ENCODE measurements around the gene RNF5.
A peak's percentile ranks its signal among the peaks of the same experiment; 100 is the strongest.
"Not testable (repeated sequence)": the region's sequence is repeated elsewhere in the genome, so short reads cannot be mapped to it uniquely, and the experiment has no call there.

Gene RNF5, protein sequence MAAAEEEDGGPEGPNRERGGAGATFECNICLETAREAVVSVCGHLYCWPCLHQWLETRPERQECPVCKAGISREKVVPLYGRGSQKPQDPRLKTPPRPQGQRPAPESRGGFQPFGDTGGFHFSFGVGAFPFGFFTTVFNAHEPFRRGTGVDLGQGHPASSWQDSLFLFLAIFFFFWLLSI

GRCh38 chr6:32177788-32178546 is at the start of gene RNF5:
Gene RNF5 (plus strand): TSS chr6:32178405. CDS start chr6:32178512, 107 bp downstream.
- peak; percentile 98 for DNase-seq

DNA sequence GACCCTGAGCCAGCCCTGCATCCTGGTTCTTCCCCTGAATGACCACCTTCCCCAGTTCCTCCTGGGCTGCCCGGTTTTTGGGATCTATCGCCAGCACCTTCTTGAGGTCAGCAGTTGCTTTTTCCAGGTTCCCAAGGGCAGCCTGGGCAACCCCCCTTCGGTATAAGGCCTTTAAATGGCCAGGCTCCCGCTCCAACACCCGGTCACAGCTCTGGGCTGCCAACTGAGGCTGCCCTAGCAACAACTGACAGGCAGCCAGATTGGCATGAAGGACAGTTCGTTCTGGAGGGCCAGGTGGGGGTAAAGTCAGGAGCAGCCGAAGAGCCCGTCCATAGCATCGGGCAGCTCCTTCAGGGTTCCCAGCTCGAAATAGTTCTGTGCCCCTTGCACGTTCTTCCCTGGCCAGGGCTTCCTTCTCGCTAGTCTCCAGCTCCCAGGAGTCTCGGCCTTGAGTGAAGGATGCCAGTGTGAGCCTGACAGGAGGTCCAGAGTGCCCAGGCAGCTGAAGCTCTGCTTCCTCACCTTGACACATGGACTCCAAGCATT is 49.4 kb upstream of the RNF5 start:
- no peak for DNase-seq

- no peak for DNase-seq
These were observed 48.7 kb upstream of the RNF5 start for GRCh38 chr6:32129297-32130088.

DNA sequence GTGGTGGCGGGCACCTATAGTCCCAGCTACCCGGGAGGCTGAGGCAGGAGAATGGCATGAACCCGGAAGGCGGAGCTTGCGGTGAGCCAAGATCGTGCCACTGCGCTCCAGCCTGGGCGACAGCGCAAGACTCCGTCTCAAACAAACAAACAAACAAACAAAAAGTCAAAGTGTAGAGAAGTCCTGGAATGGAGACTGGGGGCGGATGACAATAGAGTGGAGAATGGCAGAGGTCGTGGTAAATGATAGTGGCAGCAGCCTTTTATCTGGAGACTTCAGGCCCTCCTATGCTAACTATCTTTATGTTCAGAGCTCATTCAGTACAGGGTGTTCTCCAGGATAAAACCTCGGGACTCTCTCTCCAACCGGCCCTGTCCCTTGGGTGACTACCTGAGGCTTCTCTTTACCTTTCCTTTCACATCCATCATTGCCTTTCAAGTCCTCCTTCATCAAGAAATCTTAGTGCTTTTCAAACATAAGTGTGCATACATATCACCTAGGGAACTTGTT is 46.7 kb upstream of the RNF5 start:
- DNase-seq = no peak

DNA sequence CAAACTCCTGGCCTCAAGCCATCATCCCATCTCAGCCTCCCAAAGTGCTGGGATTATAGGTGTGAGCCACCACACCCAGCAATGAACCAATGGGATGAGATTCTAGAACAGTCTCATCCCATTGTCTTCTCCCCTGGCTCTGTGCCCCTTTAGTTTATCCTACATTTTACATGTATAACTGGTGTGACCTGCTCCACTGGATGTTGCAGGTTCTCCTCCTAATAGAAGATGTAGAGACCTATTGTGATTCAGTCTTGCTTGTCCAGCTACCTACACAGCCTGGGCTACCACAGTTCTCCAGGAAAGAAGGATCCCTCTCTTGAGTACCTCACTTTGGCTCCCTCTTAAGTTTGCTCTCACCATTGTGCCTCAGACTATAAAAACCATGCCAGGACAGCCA is 46.1 kb upstream of the RNF5 start:
- DNase-seq = no peak

GRCh38 chr6:32133786-32134185 is 44.4 kb upstream of the RNF5 start:
- DNase-seq = no peak

GRCh38 chr6:32137454-32137853 is 40.8 kb upstream of the RNF5 start:
- DNase-seq = no peak

GRCh38 chr6:32139590-32139989 is 38.6 kb upstream of the RNF5 start:
- no peak for DNase-seq

- DNase-seq = no peak
These were observed 37.7 kb upstream of the RNF5 start for GRCh38 chr6:32140420-32141046.

- not testable (repeated sequence) for DNase-seq
These were observed 34.0 kb upstream of the RNF5 start for GRCh38 chr6:32144238-32144637.

DNA sequence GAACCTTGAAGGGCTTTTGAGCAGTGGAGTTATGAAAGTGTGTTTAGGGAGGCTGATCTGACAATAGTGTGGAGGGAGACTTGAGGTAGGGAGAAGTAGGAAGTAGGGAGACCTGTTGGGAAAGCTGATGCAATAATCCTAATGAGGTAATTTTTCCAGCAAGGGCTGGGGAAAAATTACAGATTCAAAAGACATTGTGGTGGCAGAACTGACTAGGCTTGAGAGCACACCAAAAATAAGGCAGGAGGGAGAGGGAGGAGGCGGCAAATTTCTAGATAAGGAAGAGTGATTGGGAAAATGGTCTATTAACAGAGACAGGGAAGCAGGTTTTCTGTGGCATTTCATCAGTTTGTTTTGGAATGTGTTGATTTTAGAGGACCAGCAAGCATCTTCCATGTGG is 31.9 kb upstream of the RNF5 start:
- DNase-seq = no peak

DNA sequence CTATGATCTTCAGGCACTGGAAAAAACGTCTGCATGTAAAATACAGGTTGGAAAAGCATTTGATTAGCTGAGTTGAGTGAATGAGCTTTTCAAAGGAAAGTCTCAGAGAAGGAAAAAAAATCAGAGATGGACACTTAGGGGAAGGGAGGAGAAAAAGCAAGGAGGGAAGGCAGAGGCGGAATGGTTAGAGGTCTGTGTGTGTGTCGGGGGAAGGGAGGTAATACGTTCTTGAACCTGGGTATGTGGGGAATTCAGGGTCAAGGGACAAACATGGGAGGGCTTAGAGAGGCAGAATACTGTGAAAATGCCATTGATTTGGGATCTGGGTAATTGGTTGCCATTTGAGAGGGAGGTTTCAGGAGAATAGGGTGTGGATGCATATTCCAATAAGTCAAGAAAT is 31.5 kb upstream of the RNF5 start:
- DNase-seq = no peak

- DNase-seq = no peak
These were observed 30.6 kb upstream of the RNF5 start for GRCh38 chr6:32147401-32148132.

DNA sequence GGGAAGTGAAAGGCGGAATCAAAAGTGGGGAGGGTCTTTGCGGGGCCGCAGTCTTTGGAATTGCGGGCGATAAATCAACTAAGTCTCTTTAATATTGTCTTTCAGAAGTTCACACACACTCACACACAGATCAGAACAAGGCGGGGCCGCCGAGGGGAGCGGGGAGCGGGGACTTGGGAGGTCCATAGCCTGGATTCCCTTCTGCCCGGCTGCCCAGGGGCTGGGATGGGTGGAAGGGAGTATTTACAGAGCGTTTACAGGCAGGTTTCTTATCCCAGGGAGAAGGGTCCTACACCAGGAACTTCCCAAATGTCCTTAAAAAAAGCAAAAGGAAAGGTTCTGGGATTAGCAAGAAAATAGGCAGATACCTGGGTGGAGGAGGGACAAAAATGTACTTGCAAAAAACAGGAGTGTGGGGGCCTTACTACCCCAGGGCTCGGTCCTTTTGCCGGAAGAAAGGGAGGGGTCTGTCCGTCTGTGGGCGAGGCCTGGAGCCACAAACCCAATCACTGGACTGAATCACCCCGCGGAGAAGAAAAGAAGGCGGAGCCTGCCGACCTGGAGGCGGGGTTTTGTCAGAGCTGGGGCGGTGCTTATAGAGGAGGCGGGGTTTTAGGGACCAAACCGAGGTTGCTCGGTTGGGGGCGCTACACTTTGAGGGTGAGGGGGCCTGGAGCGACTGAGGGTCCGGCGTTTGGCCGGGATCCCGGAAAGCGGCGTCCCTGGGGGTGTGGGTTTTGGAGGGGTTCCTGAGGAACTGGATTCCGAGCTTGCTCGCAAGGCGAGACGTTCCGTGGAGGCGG is 29.7 kb upstream of the RNF5 start:
- no peak for DNase-seq

DNA sequence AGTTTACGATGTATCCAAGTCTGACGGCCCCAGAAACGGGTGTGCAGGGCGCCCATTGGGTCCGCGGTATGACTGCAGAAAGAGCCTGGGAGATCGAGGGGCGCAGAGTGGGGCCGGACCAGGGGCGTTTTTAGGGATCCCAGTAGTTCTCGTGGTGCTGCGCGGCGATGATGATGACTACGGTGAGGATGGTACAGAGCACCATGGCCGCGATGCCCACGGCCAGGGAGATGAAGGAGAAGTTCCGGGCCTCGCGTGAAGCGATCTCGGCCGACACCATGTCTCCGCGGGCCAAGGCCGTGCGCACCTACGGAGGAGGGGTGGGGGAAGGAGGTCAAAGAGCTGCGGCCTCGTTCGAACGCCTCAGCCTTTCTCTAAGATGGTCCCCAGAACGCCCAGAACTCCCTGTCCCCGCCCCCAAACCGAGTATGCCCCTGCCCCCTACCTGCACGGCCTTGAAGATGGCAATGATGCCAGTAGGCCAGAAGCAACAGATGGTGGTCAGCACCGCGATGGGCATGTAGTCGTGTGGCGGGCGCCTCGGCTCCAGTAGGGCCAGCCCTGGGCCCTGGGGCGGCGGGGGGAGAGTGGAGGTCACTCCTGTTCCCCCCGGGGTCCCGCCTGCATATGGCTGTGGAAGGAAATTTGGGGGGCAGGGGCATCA is 29.0 kb upstream of the RNF5 start:
- DNase-seq = no peak

GRCh38 chr6:32149932-32150870 is 28.0 kb upstream of the RNF5 start:
- DNase-seq = no peak

DNA sequence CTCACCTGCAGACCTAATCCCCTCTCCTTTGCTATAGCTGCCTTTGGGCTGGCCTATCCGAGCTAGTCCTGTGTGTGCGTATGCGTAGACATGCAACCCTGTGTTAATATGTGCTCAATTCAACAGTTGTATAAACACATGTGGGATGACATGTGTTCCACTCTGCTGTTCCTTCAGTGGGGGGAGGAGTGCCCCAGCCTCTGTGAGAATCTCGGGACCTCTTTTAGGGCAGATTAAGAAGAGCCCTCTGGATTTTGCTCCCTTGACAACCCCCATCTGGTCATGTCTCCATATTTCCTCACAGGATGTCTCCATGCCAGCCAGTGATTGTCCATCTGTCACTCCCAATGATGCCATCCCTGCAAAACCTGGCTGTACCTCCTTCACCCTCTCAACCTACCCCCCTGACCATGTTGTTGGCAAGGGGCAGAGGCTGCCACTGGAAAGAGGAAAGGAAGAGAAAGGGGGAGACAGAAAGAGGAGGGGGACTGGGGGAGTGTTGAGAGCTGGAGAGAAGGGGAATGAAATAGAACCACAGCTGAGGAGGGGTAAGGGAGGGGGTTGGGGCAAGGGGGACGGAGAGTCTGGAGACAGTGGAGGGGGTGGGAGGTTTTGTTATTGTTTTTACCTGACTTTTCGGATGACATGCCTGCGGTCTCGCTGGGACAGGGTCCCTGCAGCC is 26.9 kb upstream of the RNF5 start:
- DNase-seq = no peak

DNA sequence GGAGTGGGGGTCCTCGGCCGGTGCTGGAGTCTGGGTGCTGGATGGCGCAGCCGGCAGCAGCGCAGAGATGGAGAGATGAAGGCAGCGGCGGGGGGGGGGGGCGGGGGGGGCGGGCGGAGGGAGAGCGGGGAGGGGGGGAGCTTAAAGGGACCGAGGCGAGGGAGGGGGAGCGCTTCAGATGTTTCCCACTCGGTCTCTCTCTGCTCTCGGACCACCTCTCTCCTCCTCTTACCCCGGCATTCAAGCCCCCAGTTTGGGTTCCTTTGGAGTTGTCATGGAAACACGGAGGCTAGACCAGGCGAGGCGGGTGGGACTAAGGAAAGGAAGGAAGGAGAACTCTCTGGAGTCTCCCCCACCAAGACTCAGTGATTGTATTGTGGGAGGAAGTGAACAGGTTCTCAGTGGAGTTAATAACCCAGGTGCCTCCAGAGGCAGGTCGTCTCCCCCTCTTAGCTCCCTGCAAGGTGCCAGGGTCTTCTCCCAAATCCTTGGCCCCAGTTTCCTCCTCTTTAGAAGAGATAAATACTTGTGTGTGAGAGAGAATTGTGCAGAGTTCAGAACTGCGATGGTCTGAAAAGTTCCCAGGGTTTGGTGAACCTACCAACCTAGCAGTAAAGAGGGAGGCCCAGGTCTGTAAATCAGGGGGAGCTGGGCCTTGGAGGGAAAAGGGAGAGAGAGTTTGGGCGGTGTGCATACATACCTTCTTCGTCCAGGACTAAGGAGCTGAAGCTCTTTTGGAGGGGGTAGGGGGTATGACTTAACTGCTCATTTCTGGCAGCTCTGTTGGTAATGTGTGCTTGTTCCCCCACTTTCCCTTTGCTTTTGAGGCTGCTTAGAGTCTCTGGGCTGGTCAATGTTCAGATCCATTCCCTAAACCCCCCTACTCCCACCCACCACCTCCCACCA is 26.1 kb upstream of the RNF5 start, which contains the start of gene PRRT1:
PRRT1 (minus strand) TSS at position 77 of the 906 bp plus-strand sequence. CDS start 112 bp downstream, outside the sequence.
- DNase-seq = no peak

All from NCI-H187 treated with DMSO at 0.1 percent for 48 hours (cell line).